Activated T-cell treated with anti-CD3 and anti-CD28 coated beads, Interleukin-2, amount 50 U/mL, for 4 hours (primary cell): ENCODE data around the gene KCNJ14. TPM values are rescaled to one million over a fixed set of nuclear protein-coding genes. Genes with fewer than 3 reads are reported as not detected.
"Not testable (repeated sequence)": the region's sequence is repeated elsewhere in the genome, so short reads cannot be mapped to it uniquely, and the experiment has no call there.

Experiments used
- ATAC-seq, 2 donors: fragments of 200-7000 bp; cut with Tn5 transposase; one replicate each; pipeline ENCODE4 v1.10.0; 2021
- DNase-seq: peaks from one replicate; pipeline ENCODE4 v3.0.0-alpha.2; 2020
- H3K27me3 Mint-ChIP-seq: one replicate; pipeline ENCODE4 v1.8.0; 2021; ENCODE audit warnings: low read depth, mixed read lengths
- H3K36me3 Mint-ChIP-seq: one replicate; pipeline ENCODE4 v1.8.0; 2022; ENCODE audit warnings: mixed read lengths; ENCODE audit not compliant: insufficient read depth
- H3K4me1 Mint-ChIP-seq: one replicate; pipeline ENCODE4 v1.8.0; 2021; ENCODE audit warnings: low read depth, mixed read lengths
- H3K4me3 Mint-ChIP-seq: one replicate; pipeline ENCODE4 v1.8.0; 2021; ENCODE audit warnings: mild to moderate bottlenecking, moderate library complexity, mixed read lengths
- H3K9me3 Mint-ChIP-seq: one replicate; pipeline ENCODE4 v1.8.0; 2021; ENCODE audit warnings: mixed read lengths
- total RNA-seq, 3 donors: library from RNA; stranded (reverse); gene quantifications; one replicate each; pipeline ENCODE4 v1.2.1, GENCODE V29; 2021

The KCNJ14 gene
- total RNA-seq, 3 donors from 2014 or later, result 3.1 to 3.3 (median 3.3) TPM

GRCh38 chr19:48483301-48483700 is 27.9 kb downstream of the KCNJ14 start:
- ATAC-seq, result no peak
- Mint-ChIP-seq H3K4me3 (no peak overlapping the region), H3K36me3 (peaks cover 1% of the 10 kb centered on the region), H3K4me1 (peaks cover 16% of the 10 kb centered on the region), H3K27me3 (no peaks in the 10 kb centered on the region), H3K9me3 (no peaks in the 10 kb centered on the region)
- DNase-seq, result no peak

DNA sequence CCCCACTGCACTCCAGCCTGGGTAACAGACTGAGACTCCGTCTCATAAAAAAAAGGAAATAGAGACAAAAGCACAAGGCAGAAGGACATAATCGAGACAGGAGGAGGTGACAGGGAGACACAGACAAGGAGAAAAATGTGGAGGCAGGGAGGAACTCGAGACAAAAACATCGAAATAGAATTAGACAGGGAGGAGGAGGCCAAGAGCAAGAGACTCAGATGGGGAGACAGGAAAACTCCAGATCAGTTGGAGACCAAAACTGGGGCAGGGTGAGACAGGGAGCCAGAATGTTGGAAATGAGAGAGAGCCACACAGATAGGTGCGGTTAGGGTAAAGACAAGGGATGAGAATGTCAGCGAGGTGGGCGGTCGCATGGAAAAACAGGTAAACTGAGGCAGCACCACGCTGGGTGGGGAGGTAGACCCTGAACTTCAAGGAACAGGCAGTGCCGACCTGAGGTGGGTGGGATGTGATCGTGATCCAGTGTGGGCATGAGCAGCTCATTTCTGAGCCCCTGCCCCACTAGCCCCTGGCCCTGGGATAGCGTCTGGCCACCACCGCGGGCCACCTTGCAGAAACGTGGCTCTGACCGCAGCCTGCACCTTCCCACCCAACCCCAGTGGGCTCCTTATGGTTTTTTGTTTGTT is 29.0 kb downstream of the KCNJ14 start:
- DNase-seq (no peak), ATAC-seq (no peak)
- peaks cover 16% of the 10 kb centered on the region for H3K4me1 Mint-ChIP-seq
- H3K27me3 Mint-ChIP-seq, result no peaks in the 10 kb centered on the region
- no peak overlapping the region for H3K4me3 Mint-ChIP-seq
- H3K9me3 Mint-ChIP-seq, result no peaks in the 10 kb centered on the region
- H3K36me3 Mint-ChIP-seq, result no peaks in the 10 kb centered on the region

GRCh38 chr19:48484931-48485612 is 29.7 kb downstream of the KCNJ14 start:
- Mint-ChIP-seq H3K4me3 (no peak overlapping the region), H3K4me1 (peaks cover 21% of the 10 kb centered on the region), H3K9me3 (no peaks in the 10 kb centered on the region), H3K36me3 (no peaks in the 10 kb centered on the region), H3K27me3 (no peaks in the 10 kb centered on the region)
- no peak for ATAC-seq
- DNase-seq, result no peak

GRCh38 chr19:48486706-48487105 is 31.3 kb downstream of the KCNJ14 start:
- H3K4me3 Mint-ChIP-seq, H3K36me3 Mint-ChIP-seq, H3K9me3 Mint-ChIP-seq, ATAC-seq, H3K27me3 Mint-ChIP-seq, DNase-seq: not testable (repeated sequence)
- H3K4me1 Mint-ChIP-seq, result peaks cover 20% of the 10 kb centered on the region

DNA sequence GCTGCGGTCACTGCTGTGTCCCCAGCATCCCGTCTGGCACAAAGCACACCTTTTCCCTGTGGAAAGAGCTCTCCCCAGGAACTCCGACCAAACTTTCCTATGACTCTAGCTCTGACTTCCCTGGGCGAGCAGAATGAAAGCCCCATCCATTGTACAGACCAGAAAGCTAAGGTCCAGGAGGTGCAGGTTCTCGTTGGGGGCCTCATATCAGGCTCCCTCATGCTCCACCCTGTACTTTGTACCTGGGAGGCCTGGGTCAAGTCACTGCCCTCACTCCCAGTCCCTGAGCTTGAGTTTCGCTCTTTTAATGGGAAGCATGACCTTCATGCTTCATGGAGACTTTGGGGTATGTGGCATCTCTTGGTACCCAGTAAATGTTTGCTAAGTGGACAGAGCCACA is 32.2 kb downstream of the KCNJ14 start:
- no peaks in the 10 kb centered on the region for H3K36me3 Mint-ChIP-seq
- no peaks in the 10 kb centered on the region for H3K9me3 Mint-ChIP-seq
- no peak overlapping the region for H3K4me3 Mint-ChIP-seq
- ATAC-seq, result no peak
- H3K4me1 Mint-ChIP-seq, result peaks cover 22% of the 10 kb centered on the region
- H3K27me3 Mint-ChIP-seq, result peaks cover 9% of the 10 kb centered on the region
- DNase-seq, result no peak

- Mint-ChIP-seq H3K36me3 (no peaks in the 10 kb centered on the region), H3K4me1 (peaks cover 26% of the 10 kb centered on the region), H3K9me3 (no peaks in the 10 kb centered on the region), H3K4me3 (no peak overlapping the region), H3K27me3 (peaks cover 12% of the 10 kb centered on the region)
- ATAC-seq, result no peak
- no peak for DNase-seq
These were observed 32.6 kb downstream of the KCNJ14 start for GRCh38 chr19:48487948-48488347.

DNA sequence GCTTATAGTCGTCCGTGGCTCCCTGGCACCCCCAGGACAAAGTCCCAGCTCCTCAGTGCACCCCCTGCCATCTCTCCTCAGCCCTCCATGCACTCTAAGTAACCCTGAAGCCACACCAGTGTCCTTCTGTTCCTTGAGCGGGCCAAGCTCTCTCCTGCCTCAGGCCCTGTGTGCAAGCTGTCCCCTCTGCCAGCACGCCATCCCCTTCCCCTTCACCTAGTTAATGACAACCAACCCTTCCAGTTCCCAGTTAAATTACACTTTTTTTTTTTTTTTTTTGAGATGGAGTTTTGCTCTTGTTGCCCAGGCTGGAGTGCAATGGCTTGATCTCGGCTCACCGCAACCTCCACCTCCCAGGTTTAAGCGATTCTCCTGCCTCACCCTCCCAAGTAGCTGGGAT is 33.1 kb downstream of the KCNJ14 start:
- Mint-ChIP-seq H3K4me1 (peaks cover 26% of the 10 kb centered on the region), H3K27me3 (peaks cover 12% of the 10 kb centered on the region)
- H3K4me3 Mint-ChIP-seq, ATAC-seq, H3K36me3 Mint-ChIP-seq, H3K9me3 Mint-ChIP-seq, DNase-seq: not testable (repeated sequence)

DNA sequence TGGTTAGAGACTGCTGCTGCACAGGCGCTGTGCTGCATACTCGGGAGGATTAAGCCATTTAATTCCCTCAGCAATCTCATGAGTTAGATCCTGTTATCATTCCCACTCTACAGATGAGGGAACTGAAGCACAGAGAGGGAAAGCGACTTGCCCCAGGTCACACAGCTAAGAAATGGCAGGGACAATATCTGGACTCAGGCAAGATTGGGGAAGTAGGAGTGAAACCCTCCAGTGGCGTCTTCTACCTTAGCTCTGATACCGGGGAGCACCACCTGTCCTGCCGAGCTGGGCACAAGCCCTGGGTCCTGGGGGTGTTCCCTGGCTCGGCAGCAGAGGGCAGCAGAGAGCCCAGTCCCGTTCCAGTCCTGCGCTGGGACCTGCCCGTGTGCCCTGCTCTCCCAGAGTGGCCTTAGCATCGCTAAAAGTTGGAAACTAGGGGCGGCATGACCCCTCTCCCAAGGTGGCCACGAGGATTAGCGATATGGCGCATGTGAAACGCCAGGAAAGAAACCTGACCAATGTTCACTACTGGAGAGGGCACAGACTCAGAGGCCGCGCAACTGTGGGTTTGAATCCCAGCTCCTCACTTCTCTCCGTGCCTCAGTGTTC is 34.3 kb downstream of the KCNJ14 start:
- Mint-ChIP-seq H3K36me3 (no peaks in the 10 kb centered on the region), H3K4me3 (no peak overlapping the region), H3K27me3 (peaks cover 19% of the 10 kb centered on the region), H3K4me1 (peaks cover 30% of the 10 kb centered on the region), H3K9me3 (no peaks in the 10 kb centered on the region)
- ATAC-seq (peak; percentile 48 to 56), DNase-seq (peak; percentile 79)

DNA sequence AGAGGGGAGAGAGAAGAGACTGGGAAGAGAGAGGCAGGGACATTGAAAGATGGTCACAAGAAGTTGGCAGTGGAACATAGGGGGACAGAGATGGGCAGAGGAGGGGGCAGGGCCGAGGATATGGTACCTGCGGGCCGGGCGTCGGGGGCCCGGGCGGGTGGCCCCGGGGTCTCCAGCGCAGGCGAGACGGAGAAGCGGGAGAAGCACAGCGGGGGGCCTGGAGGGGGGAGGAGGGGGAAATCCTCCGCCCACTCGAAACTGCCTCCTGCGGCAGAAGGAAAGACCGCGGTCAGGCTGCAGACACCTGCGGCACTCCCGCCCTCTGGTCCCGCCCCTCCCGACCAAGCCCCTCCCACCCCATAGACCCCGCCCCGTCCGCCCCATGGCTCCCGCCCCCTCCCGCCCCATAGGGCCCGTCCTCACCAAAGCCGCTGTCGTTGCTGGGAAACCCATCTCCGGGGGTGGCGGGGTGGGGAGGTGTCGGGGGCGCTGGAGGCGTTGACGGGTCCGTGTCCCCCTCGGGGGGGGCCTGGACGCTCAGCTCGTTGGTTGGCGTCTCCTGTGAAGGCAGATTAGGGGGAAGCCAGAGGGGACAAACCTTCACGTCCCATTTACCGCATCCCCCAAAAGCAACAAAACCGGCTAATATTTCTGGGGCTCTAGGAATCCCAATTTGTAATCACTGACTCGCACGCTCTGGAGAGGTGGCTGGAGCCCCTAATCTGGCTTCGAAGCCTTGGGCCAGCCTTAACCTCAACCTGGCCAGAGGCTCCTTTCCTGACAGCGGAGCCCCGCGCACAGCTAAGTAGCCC is 35.8 kb downstream of the KCNJ14 start:
- peaks cover 28% of the 10 kb centered on the region for H3K27me3 Mint-ChIP-seq
- H3K9me3 Mint-ChIP-seq, result no peaks in the 10 kb centered on the region
- peak; percentile 13 to 17 for ATAC-seq
- H3K4me3 Mint-ChIP-seq, result peak overlapping the region; percentile 42
- peaks cover 30% of the 10 kb centered on the region for H3K4me1 Mint-ChIP-seq
- no peaks in the 10 kb centered on the region for H3K36me3 Mint-ChIP-seq
- DNase-seq, result peak; percentile 48

GRCh38 chr19:48491793-48492123 is 36.4 kb downstream of the KCNJ14 start:
- H3K27me3 Mint-ChIP-seq, result peaks cover 28% of the 10 kb centered on the region
- H3K4me1 Mint-ChIP-seq, result peaks cover 30% of the 10 kb centered on the region
- no peaks in the 10 kb centered on the region for H3K9me3 Mint-ChIP-seq
- H3K4me3 Mint-ChIP-seq, result peak overlapping the region; percentile 14
- ATAC-seq (no peak), DNase-seq (no peak)
- no peaks in the 10 kb centered on the region for H3K36me3 Mint-ChIP-seq

GRCh38 chr19:48492925-48493717 is 37.7 kb downstream of the KCNJ14 start:
- ATAC-seq (peak; percentile 77 to 78), DNase-seq (peak; percentile 74)
- Mint-ChIP-seq H3K36me3 (no peaks in the 10 kb centered on the region), H3K4me3 (peak overlapping the region; percentile 56), H3K9me3 (no peaks in the 10 kb centered on the region), H3K27me3 (peaks cover 35% of the 10 kb centered on the region), H3K4me1 (peaks cover 32% of the 10 kb centered on the region)

DNA sequence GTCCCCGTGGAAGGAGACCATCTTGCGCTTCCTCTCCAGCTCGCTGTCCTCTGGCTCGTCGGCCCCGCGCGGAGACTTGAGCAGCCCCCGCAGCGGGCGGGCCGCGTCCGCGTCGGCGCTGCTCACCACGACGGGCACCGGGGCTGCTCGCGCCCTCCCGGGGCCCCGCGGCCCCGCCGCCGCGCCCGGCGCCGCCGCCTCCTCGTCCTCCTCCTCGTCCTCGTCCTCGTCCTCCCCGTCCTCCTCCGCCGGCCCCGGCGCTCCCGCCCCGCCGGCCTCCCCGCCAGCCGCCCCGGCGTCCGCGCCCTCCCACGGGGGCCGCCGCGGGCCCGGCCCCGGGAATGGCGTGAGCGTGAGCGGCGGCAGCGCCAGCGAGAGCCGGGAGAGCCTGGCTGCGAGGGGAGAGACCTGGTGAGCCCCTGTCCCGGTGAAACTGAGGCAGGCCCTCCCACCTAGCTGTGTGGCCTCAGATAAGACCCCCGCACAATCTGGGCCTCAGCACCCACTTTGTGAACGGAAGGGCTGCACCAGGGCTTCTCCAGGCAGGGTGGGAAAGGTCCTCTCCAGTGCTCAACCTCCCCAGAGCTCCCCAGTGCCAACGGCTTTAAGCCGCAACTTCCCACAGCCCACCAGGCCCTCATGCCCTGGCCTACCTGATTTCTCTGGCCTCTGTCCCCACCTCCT is 38.5 kb downstream of the KCNJ14 start:
- ATAC-seq (peak; percentile 12 to 27), DNase-seq (no peak)
- Mint-ChIP-seq H3K36me3 (no peaks in the 10 kb centered on the region), H3K9me3 (no peaks in the 10 kb centered on the region), H3K4me3 (peak overlapping the region; percentile 73), H3K4me1 (peaks cover 33% of the 10 kb centered on the region), H3K27me3 (peaks cover 36% of the 10 kb centered on the region)

GRCh38 chr19:48495396-48495795 is 40.0 kb downstream of the KCNJ14 start:
- no peaks in the 10 kb centered on the region for H3K36me3 Mint-ChIP-seq
- no peaks in the 10 kb centered on the region for H3K9me3 Mint-ChIP-seq
- DNase-seq (no peak), ATAC-seq (no peak)
- no peak overlapping the region for H3K4me3 Mint-ChIP-seq
- H3K27me3 Mint-ChIP-seq, result peaks cover 38% of the 10 kb centered on the region
- H3K4me1 Mint-ChIP-seq, result peaks cover 26% of the 10 kb centered on the region
